Loucy (cell line): ENCODE results near the gene SUDS3.

ENCODE experiments used
- H2AFZ ChIP-seq: fragments of 200-600 bp; sonication (generic); 2 replicates; pipeline ENCODE4 v1.6.0; 2016; ENCODE audit warnings: antibody characterized with exemption, mild to moderate bottlenecking, low read length, moderate library complexity
- H3F3A ChIP-seq: fragments of 200-600 bp; 2 replicates; pipeline ENCODE4 v1.6.0; 2016; ENCODE audit warnings: antibody characterized with exemption, low read depth, mild to moderate bottlenecking
- H3K27me3 ChIP-seq: fragments of 200-600 bp; sonication (generic); 2 replicates; pipeline ENCODE4 v1.6.1; 2014; ENCODE audit warnings: low read length, mild to moderate bottlenecking; ENCODE audit not compliant: insufficient read depth, poor library complexity, severe bottlenecking
- H3K36me3 ChIP-seq: fragments of 200-600 bp; sonication (generic); 2 replicates; pipeline ENCODE4 v1.6.1; 2016; ENCODE audit warnings: low read length; ENCODE audit not compliant: insufficient read depth
- H3K4me1 ChIP-seq: fragments of 200-600 bp; sonication (generic); 2 replicates; pipeline ENCODE4 v1.5.1; 2014; ENCODE audit warnings: low read length, mild to moderate bottlenecking; ENCODE audit not compliant: insufficient read depth, poor library complexity, severe bottlenecking
- H3K4me2 ChIP-seq: fragments of 200-600 bp; sonication (generic); 2 replicates; pipeline ENCODE4 v1.6.0; 2014; ENCODE audit warnings: antibody characterized with exemption, low read length, low read depth, mild to moderate bottlenecking; ENCODE audit not compliant: poor library complexity, severe bottlenecking
- H3K4me3 ChIP-seq: fragments of 200-600 bp; sonication (generic); 2 replicates; pipeline ENCODE4 v1.5.1; 2014; ENCODE audit warnings: low read length, mild to moderate bottlenecking, mixed read lengths; ENCODE audit not compliant: poor library complexity, severe bottlenecking
- H3K79me2 ChIP-seq: fragments of 200-600 bp; sonication (generic); 2 replicates; pipeline ENCODE4 v1.6.1; 2014; ENCODE audit warnings: low read length; ENCODE audit not compliant: insufficient read depth
- H3K9ac ChIP-seq: fragments of 200-600 bp; sonication (generic); 2 replicates; pipeline ENCODE4 v1.6.0; 2014; ENCODE audit warnings: mild to moderate bottlenecking, low read depth, low read length, moderate library complexity; ENCODE audit not compliant: poor library complexity, severe bottlenecking
- H3K9me2 ChIP-seq: fragments of 200-600 bp; sonication (generic); replicated peaks from 2 replicates; pipeline ENCODE4 v1.6.1; 2016; ENCODE audit warnings: low read depth, low read length, mixed read lengths
- H3K9me3 ChIP-seq: fragments of 200-600 bp; sonication (generic); 2 replicates; pipeline ENCODE4 v1.6.1; 2014; ENCODE audit warnings: mild to moderate bottlenecking, antibody characterized with exemption, low read length, low read depth; ENCODE audit not compliant: insufficient read depth
- H4K20me1 ChIP-seq: fragments of 200-600 bp; sonication (generic); 2 replicates; pipeline ENCODE4 v1.6.0; 2014; ENCODE audit warnings: antibody characterized with exemption, low read length, mild to moderate bottlenecking; ENCODE audit not compliant: insufficient read depth, poor library complexity, severe bottlenecking
- EZH2phosphoT487 ChIP-seq: fragments of 200-600 bp; IDR thresholded peaks from 2 replicates; pipeline ENCODE4 v1.6.1; 2018; ENCODE audit warnings: antibody characterized with exemption, mild to moderate bottlenecking, moderate library complexity, borderline replicate concordance
- TF ChIP-seq, protein P1 (sequence below): fragments of 200-600 bp; sonication (generic); conservative IDR thresholded peaks from 2 replicates; pipeline ENCODE4 v1.5.1; 2014; ENCODE audit warnings: mild to moderate bottlenecking, antibody characterized with exemption, low read length

Gene SUDS3

GRCh38 chr12:118376089-118377020 is at the start of gene SUDS3:
Gene SUDS3, plus strand, starts transcription at chr12:118376555. Its CDS starts 137 bp downstream, at chr12:118376692.
- H3K79me2 ChIP-seq: peaks cover 76% of the 10 kb centered on the region
- H3K9ac ChIP-seq: peak within 1 kb of the TSS; percentile 81
- peaks cover 31% of the 10 kb centered on the region for H4K20me1 ChIP-seq
- peaks cover 45% of the 10 kb centered on the region for H3K4me1 ChIP-seq
- H3F3A ChIP-seq: no peaks in the 10 kb centered on the region; the same call in 1 of the 2 replicates
- peak within 1 kb of the TSS; percentile 100 for H3K4me2 ChIP-seq
- no peaks in the 10 kb centered on the region for H3K9me3 ChIP-seq
- H3K9me2 ChIP-seq: no peaks in the 10 kb centered on the region
- TF ChIP-seq, protein P1, sequence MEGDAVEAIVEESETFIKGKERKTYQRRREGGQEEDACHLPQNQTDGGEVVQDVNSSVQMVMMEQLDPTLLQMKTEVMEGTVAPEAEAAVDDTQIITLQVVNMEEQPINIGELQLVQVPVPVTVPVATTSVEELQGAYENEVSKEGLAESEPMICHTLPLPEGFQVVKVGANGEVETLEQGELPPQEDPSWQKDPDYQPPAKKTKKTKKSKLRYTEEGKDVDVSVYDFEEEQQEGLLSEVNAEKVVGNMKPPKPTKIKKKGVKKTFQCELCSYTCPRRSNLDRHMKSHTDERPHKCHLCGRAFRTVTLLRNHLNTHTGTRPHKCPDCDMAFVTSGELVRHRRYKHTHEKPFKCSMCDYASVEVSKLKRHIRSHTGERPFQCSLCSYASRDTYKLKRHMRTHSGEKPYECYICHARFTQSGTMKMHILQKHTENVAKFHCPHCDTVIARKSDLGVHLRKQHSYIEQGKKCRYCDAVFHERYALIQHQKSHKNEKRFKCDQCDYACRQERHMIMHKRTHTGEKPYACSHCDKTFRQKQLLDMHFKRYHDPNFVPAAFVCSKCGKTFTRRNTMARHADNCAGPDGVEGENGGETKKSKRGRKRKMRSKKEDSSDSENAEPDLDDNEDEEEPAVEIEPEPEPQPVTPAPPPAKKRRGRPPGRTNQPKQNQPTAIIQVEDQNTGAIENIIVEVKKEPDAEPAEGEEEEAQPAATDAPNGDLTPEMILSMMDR: peak; percentile 89
- TF ChIP-seq EZH2phosphoT487: no peak
- H3K4me3 ChIP-seq: peak within 1 kb of the TSS; percentile 93
- no peaks in the 10 kb centered on the region for H3K27me3 ChIP-seq
- peaks cover 12% of the 10 kb centered on the region; the same call in 1 of the 2 replicates for H3K36me3 ChIP-seq
- H2AFZ ChIP-seq: peak within 1 kb of the TSS; percentile 90

- H3K9me3 ChIP-seq: no peaks in the 10 kb centered on the region
- H3K9ac ChIP-seq: peak overlapping the region; percentile 81
- peak overlapping the region; percentile 85 for H3K4me2 ChIP-seq
- no peaks in the 10 kb centered on the region for H4K20me1 ChIP-seq
- TF ChIP-seq EZH2phosphoT487: no peak
- TF ChIP-seq, protein P1: no peak
- no peak overlapping the region for H3K4me3 ChIP-seq
- H3K36me3 ChIP-seq: peaks cover 6% of the 10 kb centered on the region; the same call in 1 of the 2 replicates
- peaks cover 17% of the 10 kb centered on the region for H3F3A ChIP-seq
- H2AFZ ChIP-seq: no peak overlapping the region
- no peaks in the 10 kb centered on the region for H3K27me3 ChIP-seq
- no peaks in the 10 kb centered on the region for H3K9me2 ChIP-seq
- H3K4me1 ChIP-seq: peaks cover 56% of the 10 kb centered on the region
- peaks cover 80% of the 10 kb centered on the region for H3K79me2 ChIP-seq
These were observed 49.4 kb upstream of the SUDS3 start for GRCh38 chr12:118326991-118327390.

DNA sequence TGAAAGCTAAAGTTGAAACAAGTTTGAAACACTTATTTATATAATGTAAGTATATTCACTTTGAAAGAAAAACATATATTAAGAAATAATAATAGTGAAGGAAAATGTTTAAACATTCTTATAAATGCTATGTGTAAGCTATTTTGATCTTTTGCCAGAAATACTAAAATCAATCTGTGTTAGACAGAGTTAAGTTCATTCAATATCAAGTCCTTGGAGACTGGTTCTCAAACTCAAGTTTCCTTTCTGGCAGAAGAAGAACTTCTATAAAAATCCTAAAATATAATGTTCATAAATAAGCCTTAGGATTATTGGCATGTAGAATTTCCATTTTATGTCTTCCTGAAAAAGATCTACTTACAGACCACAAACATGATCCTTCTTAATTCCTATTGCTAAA is 49.0 kb upstream of the SUDS3 start:
- no peaks in the 10 kb centered on the region for H3K9me3 ChIP-seq
- TF ChIP-seq, protein P1: no peak
- TF ChIP-seq EZH2phosphoT487: no peak
- H4K20me1 ChIP-seq: no peaks in the 10 kb centered on the region
- no peaks in the 10 kb centered on the region for H3K27me3 ChIP-seq
- H3K9ac ChIP-seq: peak overlapping the region; percentile 81
- peaks cover 17% of the 10 kb centered on the region for H3F3A ChIP-seq
- no peaks in the 10 kb centered on the region for H3K9me2 ChIP-seq
- peaks cover 6% of the 10 kb centered on the region; the same call in 1 of the 2 replicates for H3K36me3 ChIP-seq
- peak overlapping the region; percentile 85 for H3K4me2 ChIP-seq
- no peak overlapping the region for H2AFZ ChIP-seq
- peaks cover 80% of the 10 kb centered on the region for H3K79me2 ChIP-seq
- peaks cover 60% of the 10 kb centered on the region for H3K4me1 ChIP-seq
- peak overlapping the region; percentile 8 for H3K4me3 ChIP-seq
